GM19193 (cell line): ENCODE data around the gene DNAJC7.

ENCODE experiments used
- POLR2A ChIP-seq: IDR thresholded peaks from 4 replicates; pipeline ENCODE4 v1.6.1; 2011; ENCODE audit not compliant: insufficient read depth, insufficient read length; ENCODE audit errors: extremely low read depth

The DNAJC7 gene

GRCh38 chr17:41959336-41960095 is 57.7 kb downstream of the DNAJC7 start:
- TF ChIP-seq POLR2A, result no peak

GRCh38 chr17:41959030-41959335 is 58.3 kb downstream of the DNAJC7 start:
- no peak for TF ChIP-seq POLR2A

- no peak for TF ChIP-seq POLR2A
These were observed 59.3 kb downstream of the DNAJC7 start for GRCh38 chr17:41957869-41958439.

GRCh38 chr17:41957031-41957868 is 60.0 kb downstream of the DNAJC7 start:
- no peak for TF ChIP-seq POLR2A

DNA sequence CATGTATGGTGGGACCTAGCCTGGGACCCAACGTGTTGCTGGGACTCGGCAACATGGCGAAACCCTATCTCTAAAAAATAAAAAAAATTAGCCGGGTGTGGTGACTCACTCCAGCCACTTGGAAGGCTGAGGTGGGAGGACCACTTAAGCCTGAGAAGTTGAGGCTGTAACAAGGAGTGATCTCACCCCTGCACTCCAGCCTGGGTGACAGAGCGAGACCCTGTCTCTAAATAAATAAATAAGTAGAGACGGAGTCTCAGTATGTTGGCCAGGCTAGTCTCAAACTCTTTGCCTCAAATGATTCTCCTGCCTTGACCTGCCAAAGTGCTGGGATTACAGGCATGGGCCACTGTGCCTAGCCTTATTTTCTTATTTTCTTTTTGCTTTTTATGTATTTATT is 60.7 kb downstream of the DNAJC7 start:
- no peak for TF ChIP-seq POLR2A

DNA sequence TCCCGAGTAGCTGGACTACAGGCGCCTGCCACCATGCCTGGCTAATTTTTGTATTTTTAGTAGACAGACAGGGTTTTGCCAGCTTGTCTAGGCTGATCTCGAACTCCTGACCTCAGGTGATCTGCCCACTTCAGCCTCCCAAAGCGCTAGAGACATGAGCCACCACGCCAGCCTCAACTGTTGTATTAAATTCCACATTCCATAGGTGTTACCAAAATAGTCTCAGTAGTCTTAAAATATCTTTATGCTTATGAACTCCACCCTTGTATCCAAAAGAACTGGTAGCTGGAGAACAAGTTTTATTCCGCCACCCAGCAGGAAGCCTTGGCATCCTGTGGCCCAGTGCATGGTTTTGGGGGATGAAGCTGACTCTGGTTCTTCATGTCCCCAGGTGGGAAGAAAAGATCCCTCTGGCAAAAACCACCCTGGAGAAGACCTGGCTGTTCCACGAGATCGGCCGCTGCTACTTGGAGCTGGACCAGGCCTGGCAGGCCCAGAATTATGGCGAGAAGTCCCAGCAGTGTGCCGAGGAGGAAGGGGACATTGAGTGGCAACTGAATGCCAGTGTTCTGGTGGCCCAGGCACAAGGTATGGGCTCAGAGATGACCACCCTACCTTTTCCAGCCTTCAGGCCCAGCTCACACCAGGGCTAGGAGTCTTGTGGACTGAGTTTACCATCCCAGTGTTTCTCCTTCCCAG is 68.3 kb downstream of the DNAJC7 start:
- no peak for TF ChIP-seq POLR2A

GRCh38 chr17:41944943-41945342 is 72.3 kb downstream of the DNAJC7 start:
- no peak for TF ChIP-seq POLR2A

GRCh38 chr17:41943492-41943891 is 73.7 kb downstream of the DNAJC7 start:
- no peak for TF ChIP-seq POLR2A

DNA sequence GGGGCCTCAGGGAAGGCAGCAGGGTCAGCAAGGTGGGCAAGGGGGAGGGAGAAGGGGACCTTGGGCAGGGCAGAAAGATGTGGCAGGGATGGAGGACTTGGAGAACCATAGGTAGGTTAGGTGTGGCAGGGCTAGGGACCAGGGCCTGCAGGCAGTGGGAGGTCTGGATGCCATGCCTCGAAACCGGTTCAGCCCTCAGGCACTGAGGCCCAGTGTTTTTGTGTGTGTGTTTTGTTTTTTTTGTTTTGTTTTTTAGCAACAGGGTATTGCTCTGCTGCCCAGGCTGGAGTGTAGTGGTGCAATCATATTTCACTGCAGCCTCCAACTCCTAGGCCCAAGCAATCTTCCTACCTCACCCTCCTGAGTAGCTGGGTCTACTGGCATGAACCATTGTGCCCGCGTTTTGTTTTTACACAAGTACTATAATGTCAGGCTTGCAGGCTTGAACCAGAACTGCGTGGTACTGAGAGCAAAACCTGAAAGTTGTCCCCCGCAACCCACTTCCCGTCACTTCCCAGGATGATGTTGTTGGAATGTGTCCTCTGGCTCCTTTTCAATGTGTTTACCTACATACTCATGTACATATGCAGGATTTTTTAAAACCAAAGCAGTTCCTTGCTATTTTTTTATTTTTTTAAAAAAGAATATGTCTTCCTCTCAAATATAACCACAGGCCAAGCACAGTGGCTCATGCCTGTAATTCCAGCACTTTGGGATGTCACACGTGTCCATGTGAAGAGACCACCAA is 74.4 kb downstream of the DNAJC7 start:
- TF ChIP-seq POLR2A, result no peak

GRCh38 chr17:41941168-41941567 is 76.1 kb downstream of the DNAJC7 start:
- no peak for TF ChIP-seq POLR2A

- TF ChIP-seq POLR2A, result no peak
These were observed 77.5 kb downstream of the DNAJC7 start for GRCh38 chr17:41939693-41940090.

DNA sequence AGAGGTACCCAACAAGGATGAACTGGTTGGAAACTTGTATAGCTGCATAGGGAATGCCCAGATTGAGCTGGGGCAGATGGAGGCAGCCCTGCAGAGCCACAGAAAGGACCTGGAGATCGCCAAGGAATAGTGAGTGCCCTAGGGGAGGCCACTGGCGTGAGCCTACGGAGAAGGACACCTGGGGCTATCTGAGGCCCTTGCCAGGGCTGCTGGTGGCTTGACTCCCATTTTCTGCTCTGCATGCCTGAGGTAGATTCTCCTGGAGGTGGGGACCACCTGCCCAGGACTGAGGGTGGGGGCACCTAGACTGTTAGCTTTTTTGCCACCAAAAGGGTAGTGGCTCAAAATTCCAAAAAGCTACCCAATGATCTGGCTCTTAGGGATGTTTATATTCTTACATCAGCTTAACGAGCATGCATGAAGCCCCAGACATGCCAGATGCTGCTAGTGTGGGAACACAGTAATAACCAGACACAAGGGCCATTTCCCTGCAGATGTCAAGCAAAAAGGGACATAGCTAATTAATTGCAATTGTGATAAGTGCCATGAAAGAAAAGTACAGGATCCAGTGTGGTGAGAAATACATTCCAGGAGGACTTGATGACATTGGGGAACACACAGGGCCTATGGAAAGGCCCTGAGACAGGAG is 78.1 kb downstream of the DNAJC7 start:
- TF ChIP-seq POLR2A, result no peak

DNA sequence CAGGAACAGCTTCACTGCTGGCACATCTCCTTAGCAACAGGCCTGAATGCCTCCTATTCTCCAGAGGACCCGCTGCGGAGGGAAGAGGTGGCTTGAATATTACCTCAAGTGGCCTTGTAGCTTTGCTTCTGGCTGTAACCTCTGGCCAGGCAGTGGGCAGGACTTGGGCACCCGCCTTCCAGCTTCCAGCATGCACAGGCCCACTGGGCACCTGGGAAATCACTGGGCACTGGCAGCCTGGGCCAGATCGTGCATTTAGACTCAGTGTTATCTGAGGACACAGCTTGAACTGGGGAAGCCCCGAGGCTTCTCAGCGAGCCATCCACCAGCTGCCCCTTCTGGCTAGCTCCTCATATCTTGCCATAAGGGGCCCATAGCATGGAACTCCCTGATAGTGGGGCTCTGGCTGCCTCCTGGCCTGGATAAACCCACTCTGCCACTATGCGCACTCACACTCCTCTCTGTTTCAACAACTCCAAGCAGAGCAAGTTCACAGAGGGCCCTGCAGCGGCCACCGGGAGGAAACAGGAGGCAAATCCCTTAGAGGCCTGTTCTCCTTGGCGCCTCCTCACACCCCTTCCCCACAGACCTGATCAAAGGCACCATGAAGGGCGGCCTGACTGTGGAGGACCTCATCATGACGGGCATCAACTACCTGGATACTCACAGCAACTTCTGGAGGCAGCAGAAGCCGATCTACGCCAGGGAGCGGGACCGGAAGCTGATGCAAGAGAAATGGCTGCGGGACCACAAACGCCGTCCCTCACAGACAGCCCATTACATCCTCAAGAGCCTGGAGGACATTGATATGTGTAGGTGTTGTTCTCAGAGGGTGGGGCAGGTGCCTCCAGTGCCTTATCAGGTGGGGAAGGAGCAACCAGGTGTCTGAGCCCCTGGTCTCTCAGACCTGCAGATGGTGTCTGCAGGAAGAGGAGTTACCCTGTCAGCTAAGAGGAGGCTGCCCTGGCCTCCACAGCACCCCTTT is 79.0 kb downstream of the DNAJC7 start:
- no peak for TF ChIP-seq POLR2A
